GM19238 (cell line): ENCODE data around the gene ZMAT5.

Source experiments
- DNase-seq: peaks from one replicate; pipeline ENCODE4 v3.0.0; 2011; ENCODE audit warnings: low spot score; ENCODE audit not compliant: insufficient read length

The ZMAT5 gene

DNA sequence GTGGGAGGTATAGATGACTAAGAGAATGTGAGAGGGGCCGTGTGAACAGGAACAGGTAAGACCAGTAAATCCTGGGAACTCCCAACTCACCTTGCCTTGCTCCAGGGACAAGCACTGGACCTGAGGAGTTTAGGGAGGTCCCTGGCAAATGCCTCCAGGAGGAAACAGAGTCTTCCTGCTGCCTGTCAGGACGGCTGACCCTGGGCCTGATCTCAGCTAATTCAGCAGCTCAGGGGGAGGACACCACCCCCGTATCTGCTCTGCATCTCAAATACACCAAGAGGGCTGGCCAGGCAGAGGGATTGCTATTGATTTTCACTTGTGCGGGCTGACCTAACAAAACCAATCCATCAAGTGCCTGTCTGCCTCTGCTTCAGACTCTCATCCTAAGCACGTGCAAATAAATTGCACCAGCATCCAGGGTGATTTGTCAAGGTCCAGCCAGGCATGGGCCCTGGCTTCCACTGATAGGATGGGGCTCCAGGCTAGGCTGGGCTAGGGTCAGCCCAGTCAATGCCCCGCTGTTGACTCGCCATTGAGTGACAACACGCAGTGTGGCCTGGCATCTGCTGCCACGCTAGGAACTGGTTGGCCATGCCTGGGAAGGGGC lies 20.7 kb upstream of the ZMAT5 start:
- no peak for DNase-seq

- DNase-seq: no peak
Observed at GRCh38 chr22:29786031-29786430, 19.2 kb upstream of the ZMAT5 start.

GRCh38 chr22:29784451-29785361 lies 17.9 kb upstream of the ZMAT5 start:
- DNase-seq: no peak

- DNase-seq: no peak
Observed at GRCh38 chr22:29782061-29782845, 15.4 kb upstream of the ZMAT5 start.

- no peak for DNase-seq
Observed at GRCh38 chr22:29780748-29781676, 14.2 kb upstream of the ZMAT5 start.

DNA sequence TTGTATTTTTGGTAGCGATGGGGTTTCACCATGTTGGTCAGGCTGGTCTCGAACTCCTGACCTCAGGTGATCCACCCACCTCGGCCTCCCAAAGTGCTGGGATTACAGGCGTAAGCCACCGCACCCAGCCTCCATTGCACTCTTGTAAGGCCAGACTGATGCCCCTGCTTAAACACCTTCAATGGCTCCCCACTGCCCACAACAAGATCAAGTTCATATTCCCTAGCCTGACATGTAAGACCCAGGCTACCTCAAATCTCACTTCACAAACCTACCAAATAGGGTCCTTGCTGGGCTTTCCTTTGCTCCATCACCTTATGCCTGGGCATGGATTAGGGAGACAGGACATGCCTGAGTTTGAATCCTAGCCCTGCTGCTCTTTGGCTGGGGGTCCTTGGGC lies 13.4 kb upstream of the ZMAT5 start:
- DNase-seq: no peak

- no peak for DNase-seq
Observed at GRCh38 chr22:29773233-29773632, 6.4 kb upstream of the ZMAT5 start.

- no peak for DNase-seq
Observed at GRCh38 chr22:29772170-29772641, 5.4 kb upstream of the ZMAT5 start.

GRCh38 chr22:29769723-29770321 lies 3.0 kb upstream of the ZMAT5 start:
- DNase-seq: no peak

DNA sequence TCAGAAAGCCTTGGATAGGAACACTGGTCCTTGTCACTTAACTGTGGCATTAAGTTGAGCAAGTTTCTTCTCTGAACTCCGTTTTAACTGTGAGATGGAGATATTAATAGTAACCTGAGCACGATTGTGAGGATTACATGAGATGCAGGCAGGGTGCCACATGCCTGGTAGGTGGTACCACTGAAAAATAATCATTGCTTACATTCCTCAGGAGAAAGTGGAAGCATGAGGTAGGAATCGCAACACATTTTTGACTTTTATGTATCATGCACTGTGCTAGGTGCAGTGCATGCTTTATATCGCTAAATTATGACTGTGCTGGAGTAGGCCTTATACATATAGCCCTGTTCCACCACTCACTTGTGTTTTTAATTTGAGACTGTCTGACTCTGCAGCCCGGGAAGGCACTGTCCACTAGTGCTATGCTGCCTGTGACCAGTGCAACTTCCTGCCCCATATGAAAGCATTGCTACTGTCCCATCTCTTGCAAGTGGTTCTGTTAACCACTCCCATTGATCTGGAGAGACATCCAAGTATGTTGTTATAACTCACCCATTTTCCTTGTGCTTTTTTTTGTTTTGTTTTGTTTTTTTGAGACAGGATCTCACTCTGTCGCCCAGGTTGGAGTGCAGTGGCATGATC lies 1.4 kb upstream of the ZMAT5 start:
- no peak for DNase-seq

- DNase-seq: peak; percentile 88
Observed at GRCh38 chr22:29767171-29768051, 604 bp upstream of the ZMAT5 start, which contains the start of gene UQCR10. UQCR10 (plus strand) TSS chr22:29767369; CDS start chr22:29767399, 30 bp downstream.

DNA sequence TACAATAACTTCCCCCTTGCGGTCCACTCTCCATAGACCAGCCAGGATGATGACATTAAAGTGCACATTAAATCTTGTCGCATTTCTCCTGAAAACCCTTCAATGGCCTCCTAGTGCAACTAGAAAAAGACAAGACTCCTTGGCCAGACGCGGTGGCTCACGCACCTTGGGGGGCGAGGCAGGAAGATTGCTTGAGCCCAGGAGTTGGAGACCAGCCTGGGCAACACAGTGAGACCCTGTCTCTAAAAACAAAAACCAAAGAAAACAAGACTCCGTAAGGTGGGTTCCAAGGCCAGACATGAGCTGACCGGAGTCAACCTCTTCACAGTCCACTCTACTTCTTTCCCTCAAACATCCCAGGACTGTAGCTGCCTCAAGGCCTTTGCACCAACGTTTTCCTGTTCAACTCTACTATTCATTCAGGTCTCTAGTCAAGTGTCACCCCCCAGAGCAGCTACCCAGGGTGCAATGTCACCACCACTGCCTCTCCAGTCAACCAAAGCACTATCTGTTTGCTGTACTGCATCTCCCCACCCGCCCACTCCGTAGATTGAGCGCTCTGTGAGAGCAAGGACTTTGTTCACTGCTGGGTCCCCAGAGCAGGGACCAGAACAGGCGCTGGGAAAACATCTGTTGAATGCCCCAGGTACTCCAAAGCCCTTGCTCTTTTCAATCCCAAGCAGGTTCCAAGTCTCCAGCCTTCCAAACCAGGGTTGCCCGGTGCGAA lies 739 bp downstream of the ZMAT5 start:
- peak; percentile 32 for DNase-seq

DNA sequence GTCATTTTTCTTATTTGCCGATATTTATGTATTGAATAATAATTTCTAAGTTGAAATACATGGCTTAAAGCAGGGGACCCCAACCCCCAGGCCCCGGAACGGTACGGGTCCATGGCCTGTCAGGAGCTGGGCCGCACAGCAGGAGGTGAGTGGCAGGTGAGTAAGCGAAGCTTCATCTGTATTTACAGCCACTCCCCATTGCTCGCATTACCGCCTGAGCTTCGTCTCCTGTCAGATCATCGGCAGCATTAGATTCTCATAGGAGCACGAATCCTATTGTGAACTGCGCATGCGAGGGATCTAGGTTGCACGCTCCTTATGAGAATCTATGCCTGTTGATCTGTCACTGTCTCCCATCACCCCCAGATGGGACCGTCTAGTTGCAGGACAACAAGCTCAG lies 4.5 kb downstream of the ZMAT5 start:
- no peak for DNase-seq

- no peak for DNase-seq
Observed at GRCh38 chr22:29758959-29759358, 7.8 kb downstream of the ZMAT5 start.

GRCh38 chr22:29758068-29758622 lies 8.7 kb downstream of the ZMAT5 start:
- DNase-seq: no peak

- DNase-seq: no peak
Observed at GRCh38 chr22:29757096-29757495, 9.7 kb downstream of the ZMAT5 start.

DNA sequence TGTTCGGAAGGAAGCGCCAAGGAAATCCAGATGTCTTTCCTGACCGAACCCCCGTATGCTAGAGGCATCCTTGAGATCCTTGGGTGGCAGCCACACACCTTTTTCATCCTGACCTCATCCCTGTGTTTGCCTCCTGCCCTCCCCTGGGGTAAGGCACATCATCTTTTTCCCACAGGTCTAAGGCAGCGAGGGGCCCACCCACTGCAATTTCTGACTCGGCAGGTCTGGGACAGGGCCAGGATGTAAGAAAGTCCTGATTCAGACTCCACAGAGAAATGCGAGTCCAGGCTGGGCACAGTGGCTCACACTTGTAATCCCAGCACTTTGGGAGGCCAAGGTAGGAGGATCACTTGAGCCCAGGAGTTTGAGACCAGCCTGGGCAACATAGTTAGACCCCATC lies 10.5 kb downstream of the ZMAT5 start:
- DNase-seq: no peak

DNA sequence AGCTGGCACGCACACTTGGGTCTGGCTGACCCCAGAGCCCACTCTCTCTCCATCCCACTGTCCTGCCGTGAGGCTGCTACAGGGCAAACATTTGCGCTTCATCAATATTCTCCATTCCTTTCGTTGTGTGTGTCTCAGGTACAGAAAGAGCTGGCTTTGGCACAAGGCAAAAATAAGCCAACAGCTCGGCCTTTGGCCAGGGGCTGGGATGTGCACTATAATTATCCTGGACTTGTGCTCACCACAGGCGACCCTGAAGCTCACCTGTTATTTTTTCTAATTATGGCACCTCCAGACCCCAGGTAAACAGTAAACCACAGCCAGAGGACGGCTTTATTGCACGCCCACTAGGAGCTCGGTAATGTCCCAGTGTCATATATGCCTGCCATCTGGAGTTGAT lies 10.9 kb downstream of the ZMAT5 start:
- no peak for DNase-seq
